ENCODE measurements around the gene RNF135.

GRCh38 chr17:30950669-30951399 lies 20.0 kb upstream of the RNF135 start:
- TF ChIP-seq CTCF (IDR thresholded peaks at IDR 0.05), result no peak
- TF ChIP-seq POLR2A (IDR thresholded peaks at IDR 0.05), result no peak
